Activated T-cell treated with anti-CD3 and anti-CD28 coated beads for 48 hours (primary cell): ENCODE measurements around the gene SETD5.

Source experiments
- DNase-seq: peaks from one replicate; pipeline ENCODE4 v3.0.0-alpha.2; 2020; ENCODE audit warnings: low read depth

Gene SETD5

GRCh38 chr3:9397332-9397905 lies at the start of gene SETD5:
Gene SETD5 (plus strand): TSS chr3:9397615. CDS start chr3:9428939, 31,324 bp downstream.
- peak; percentile 100 for DNase-seq

- no peak for DNase-seq
Observed at GRCh38 chr3:9347887-9348286, 49.5 kb upstream of the SETD5 start.

- no peak for DNase-seq
Observed at GRCh38 chr3:9349321-9350117, 47.9 kb upstream of the SETD5 start.

GRCh38 chr3:9351709-9352126 lies 45.7 kb upstream of the SETD5 start:
- no peak for DNase-seq

GRCh38 chr3:9352917-9353752 lies 44.3 kb upstream of the SETD5 start:
- DNase-seq = peak; percentile 24

- DNase-seq = no peak
Observed at GRCh38 chr3:9361691-9362388, 35.6 kb upstream of the SETD5 start.

- DNase-seq = peak; percentile 92
Observed at GRCh38 chr3:9362731-9363530, 34.5 kb upstream of the SETD5 start, which contains the start of gene THUMPD3. Gene THUMPD3 (plus strand): TSS chr3:9363054. CDS start chr3:9365069, 2,015 bp downstream.

GRCh38 chr3:9369508-9369907 lies 27.9 kb upstream of the SETD5 start:
- DNase-seq = no peak

- no peak for DNase-seq
Observed at GRCh38 chr3:9373465-9373864, 23.9 kb upstream of the SETD5 start.

GRCh38 chr3:9377981-9378380 lies 19.4 kb upstream of the SETD5 start:
- DNase-seq = no peak

- no peak for DNase-seq
Observed at GRCh38 chr3:9379327-9379726, 18.1 kb upstream of the SETD5 start.

GRCh38 chr3:9380014-9380413 lies 17.4 kb upstream of the SETD5 start:
- no peak for DNase-seq

GRCh38 chr3:9384141-9384828 lies 13.1 kb upstream of the SETD5 start:
- DNase-seq = no peak

GRCh38 chr3:9385187-9386077 lies 12.0 kb upstream of the SETD5 start:
- no peak for DNase-seq

- DNase-seq = no peak
Observed at GRCh38 chr3:9386078-9386459, 11.3 kb upstream of the SETD5 start.

GRCh38 chr3:9386501-9387321 lies 10.7 kb upstream of the SETD5 start:
- no peak for DNase-seq

- DNase-seq = no peak
Observed at GRCh38 chr3:9387322-9387655, 10.1 kb upstream of the SETD5 start.

GRCh38 chr3:9388142-9388541 lies 9.3 kb upstream of the SETD5 start:
- DNase-seq = no peak
